H1 (cell line): ENCODE measurements around the gene TMEM245. TPM values are rescaled to one million over a fixed set of nuclear protein-coding genes. Genes with fewer than 3 reads are reported as not detected.
A peak's percentile ranks its signal among the peaks of the same experiment; 100 is the strongest.

Experiments used
- CTCF ChIA-PET: fragments of 300-600 bp; sonication (Branson Sonifier 250); formaldehyde crosslinking; loops from one replicate; lab custom pipeline; 2021; ENCODE audit not compliant: partially characterized antibody; lab: Charles Lee
- POLR2A ChIA-PET: fragments of 300-600 bp; sonication (Branson Sonifier 250); formaldehyde crosslinking; loops from one replicate; lab custom pipeline; 2021; ENCODE audit warnings: inconsistent platforms; ENCODE audit not compliant: partially characterized antibody; lab: Charles Lee
- DNase-seq, 2 experiments: peaks; one replicate each; pipeline versions ENCODE4 v3.0.0 to v3.0.0-alpha.2; 2010 to 2022; ENCODE audit warnings: low spot score in 2 of 2, low read depth in 1 of 2, mixed read lengths in 1 of 2
- FAIRE-seq: peaks from 2 replicates; lab custom pipeline; 2011; peaks lifted over from hg19 to GRCh38; lab: Jason Lieb, UNC
- H2AFZ ChIP-seq: 2 replicates; pipeline ENCODE4 v1.8.1; 2012; ENCODE audit warnings: low read length, inconsistent platforms
- H2AK5ac ChIP-seq: 2 replicates; pipeline ENCODE4 v1.6.1; 2013; ENCODE audit warnings: low read depth, low read length
- H2BK120ac ChIP-seq: replicated peaks from 2 replicates; pipeline ENCODE3; 2013; ENCODE audit warnings: low read depth, low read length, inconsistent platforms
- H2BK12ac ChIP-seq: 2 replicates; pipeline ENCODE4 v1.6.1; 2013; ENCODE audit warnings: low read depth, low read length
- H2BK15ac ChIP-seq: 2 replicates; pipeline ENCODE4 v1.6.1; 2013; ENCODE audit warnings: low read length
- H2BK20ac ChIP-seq: 2 replicates; pipeline ENCODE4 v1.6.1; 2013; ENCODE audit warnings: low read length
- H2BK5ac ChIP-seq: 2 replicates; pipeline ENCODE4 v1.6.1; 2013; ENCODE audit warnings: low read depth, low read length
- H3K14ac ChIP-seq: 2 replicates; pipeline ENCODE4 v1.6.1; 2013; ENCODE audit warnings: inconsistent platforms; ENCODE audit not compliant: insufficient read length
- H3K18ac ChIP-seq: 2 replicates; pipeline ENCODE4 v1.6.1; 2013; ENCODE audit warnings: low read length; ENCODE audit errors: extremely low read depth
- H3K23ac ChIP-seq: 2 replicates; pipeline ENCODE4 v1.6.1; 2013; ENCODE audit warnings: inconsistent platforms; ENCODE audit not compliant: insufficient read length
- H3K23me2 ChIP-seq: 2 replicates; pipeline ENCODE4 v1.6.1; 2013; ENCODE audit warnings: low read depth, low read length
- H3K27ac ChIP-seq: 2 replicates; pipeline ENCODE4 v1.6.1; 2011; ENCODE audit warnings: low read depth, low read length, inconsistent platforms
- H3K27me3 ChIP-seq, 4 experiments: replicated peaks in 1 of 4; 1 replicate in 1 of 4; 2 replicates in 3 of 4; pipeline versions ENCODE4 v1.6.1 to v1.8.1; 2011 to 2013; ENCODE audit warnings: low read length in 3 of 4, mild to moderate bottlenecking in 3 of 4, inconsistent platforms in 2 of 4, mixed read lengths in 2 of 4, moderate library complexity in 1 of 4; ENCODE audit not compliant: control insufficient read depth in 3 of 4, insufficient read depth in 3 of 4; ENCODE audit errors: extremely low read depth in 1 of 4
- H3K36me3 ChIP-seq, 4 experiments: 2 replicates each; pipeline versions ENCODE4 v1.6.1 to v1.8.1; 2011 to 2013; ENCODE audit warnings: mild to moderate bottlenecking in 4 of 4, low read length in 3 of 4, moderate library complexity in 2 of 4, control low read depth in 1 of 4, inconsistent platforms in 1 of 4; ENCODE audit not compliant: insufficient read depth in 4 of 4, control insufficient read depth in 2 of 4
- H3K4ac ChIP-seq: replicated peaks from 2 replicates; pipeline ENCODE3; 2013; ENCODE audit warnings: low read length, low read depth, mixed read lengths, inconsistent platforms; ENCODE audit not compliant: insufficient read length
- H3K4me1 ChIP-seq, 4 experiments: replicated peaks in 1 of 4; 1 replicate in 1 of 4; 2 replicates in 3 of 4; pipeline versions ENCODE4 v1.6.1 to v1.8.1; 2011 to 2013; ENCODE audit warnings: low read length in 3 of 4, inconsistent platforms in 2 of 4, mixed read lengths in 1 of 4; ENCODE audit not compliant: insufficient read depth in 4 of 4, control insufficient read depth in 3 of 4
- H3K4me2 ChIP-seq, 2 experiments: 2 replicates each; pipeline versions ENCODE4 v1.6.1 to v1.8.1; 2011 to 2013; ENCODE audit warnings: low read depth in 2 of 2, low read length in 2 of 2, control low read depth in 1 of 2, inconsistent platforms in 1 of 2, mild to moderate bottlenecking in 1 of 2; ENCODE audit not compliant: insufficient read depth in 1 of 2
- H3K4me3 ChIP-seq, 4 experiments: fragments of 200-600, 300-600 bp in 1 of 4; sonication (generic), shearing (Covaris generic), sonication (Bioruptor Twin) in 1 of 4; 2 replicates each; pipeline versions ENCODE4 v1.5.1 to v1.8.1; 2011 to 2016; ENCODE audit warnings: low read length in 4 of 4, low read depth in 3 of 4, control low read depth in 2 of 4, inconsistent platforms in 2 of 4, mild to moderate bottlenecking in 2 of 4, mixed read lengths in 1 of 4, moderate library complexity in 1 of 4; ENCODE audit not compliant: insufficient read depth in 2 of 4; ENCODE audit errors: extremely low read depth in 1 of 4
- H3K56ac ChIP-seq: replicated peaks from 2 replicates; pipeline ENCODE3; 2013; ENCODE audit warnings: low read depth, mild to moderate bottlenecking, mixed read lengths, low read length, inconsistent platforms; ENCODE audit not compliant: insufficient read length
- H3K79me1 ChIP-seq: 2 replicates; pipeline ENCODE4 v1.6.1; 2013; ENCODE audit warnings: low read depth, low read length, control low read depth
- H3K79me2 ChIP-seq, 2 experiments: 2 replicates each; pipeline versions ENCODE4 v1.6.1 to v1.8.1; 2012 to 2013; ENCODE audit warnings: low read length in 2 of 2, mild to moderate bottlenecking in 2 of 2, inconsistent platforms in 1 of 2; ENCODE audit not compliant: insufficient read depth in 2 of 2, control insufficient read depth in 1 of 2
- H3K9ac ChIP-seq, 4 experiments: replicated peaks in 1 of 4; 1 replicate in 1 of 4; 2 replicates in 3 of 4; pipeline versions ENCODE4 v1.6.1 to v1.8.1; 2011 to 2013; ENCODE audit warnings: low read depth in 3 of 4, low read length in 3 of 4, control low read depth in 2 of 4, mild to moderate bottlenecking in 2 of 4, moderate library complexity in 2 of 4, inconsistent platforms in 1 of 4; ENCODE audit errors: extremely low read depth in 1 of 4
- H3K9me3 ChIP-seq, 2 experiments: 2 replicates each; pipeline versions ENCODE4 v1.6.1 to v1.8.1; 2012 to 2013; ENCODE audit warnings: mild to moderate bottlenecking in 2 of 2, moderate library complexity in 2 of 2, control low read depth in 1 of 2, inconsistent platforms in 1 of 2, low read depth in 1 of 2, low read length in 1 of 2, mixed read lengths in 1 of 2; ENCODE audit not compliant: insufficient read depth in 2 of 2
- H4K20me1 ChIP-seq, 2 experiments: replicated peaks in 1 of 2; 2 replicates each; pipeline versions ENCODE3 to v1.8.1; 2011 to 2013; ENCODE audit warnings: inconsistent platforms in 2 of 2, low read length in 2 of 2, mild to moderate bottlenecking in 1 of 2; ENCODE audit not compliant: insufficient read depth in 2 of 2, control insufficient read depth in 1 of 2
- H4K5ac ChIP-seq: 2 replicates; pipeline ENCODE4 v1.6.1; 2013; ENCODE audit warnings: low read length, low read depth, mixed read lengths, inconsistent platforms; ENCODE audit not compliant: insufficient read length
- H4K8ac ChIP-seq: 2 replicates; pipeline ENCODE4 v1.8.0; 2013; ENCODE audit warnings: mild to moderate bottlenecking, moderate library complexity, low read length, inconsistent platforms; ENCODE audit not compliant: insufficient read depth; ENCODE audit errors: extremely low read depth
- H4K91ac ChIP-seq: replicated peaks from 2 replicates; pipeline ENCODE3; 2013; ENCODE audit warnings: low read length, mixed read lengths, inconsistent platforms; ENCODE audit not compliant: insufficient read length
- CBX5 ChIP-seq: fragments of 300-800, 300-1000 bp; sonication (generic); IDR thresholded peaks from 2 replicates; pipeline ENCODE4 v1.7.1; 2016; ENCODE audit warnings: antibody characterized with exemption, low read length, low read depth
- POLR2A ChIP-seq, 2 experiments: IDR thresholded peaks; 1 replicate in 1 of 2; 2 replicates in 1 of 2; pipeline ENCODE4 v1.6.1; 2011; ENCODE audit warnings: low read depth in 2 of 2, low read length in 2 of 2, mild to moderate bottlenecking in 2 of 2; ENCODE audit errors: control extremely low read depth in 1 of 2
- RAD21 ChIP-seq, 2 experiments: IDR thresholded peaks in 1 of 2; conservative IDR thresholded peaks in 1 of 2; 2 replicates each; pipeline ENCODE4 v1.6.1; 2011; ENCODE audit warnings: low read depth in 2 of 2, low read length in 2 of 2, improper control_type of control experiment in 1 of 2, inconsistent platforms in 1 of 2, mild to moderate bottlenecking in 1 of 2, moderate library complexity in 1 of 2
- SAP30 ChIP-seq: fragments of 300-600 bp; sonication (generic); IDR thresholded peaks from 2 replicates; pipeline ENCODE4 v1.7.1; 2012; ENCODE audit warnings: low read length, moderate library complexity, mild to moderate bottlenecking, inconsistent platforms; ENCODE audit not compliant: insufficient read depth, insufficient replicate concordance
- SIX5 ChIP-seq: IDR thresholded peaks from 2 replicates; pipeline ENCODE4 v1.6.1; 2011; ENCODE audit warnings: mild to moderate bottlenecking, low read depth, low read length
- WGBS, 2 experiments: shearing (Covaris generic) in 1 of 2; methylation state at CpG; one replicate each; pipeline versions ENCODE4 v1.1.6 to v1.1.7; 2013 to 2015; ENCODE audit warnings: low lambda C conversion rate in 2 of 2, mixed read lengths in 2 of 2, inconsistent platforms in 1 of 2, low coverage in 1 of 2, missing lambda C conversion rate in 1 of 2; ENCODE audit not compliant: insufficient replicate concordance in 2 of 2, insufficient coverage in 1 of 2, insufficient read length in 1 of 2; ENCODE audit errors: extremely low coverage in 1 of 2, missing lambda C conversion rate in 1 of 2; 5-methylcytosine and 5-hydroxymethylcytosine counted together
- polyA plus RNA-seq, 7 experiments: library from polyadenylated mRNA; depleted of rRNA in 3 of 7; stranded (reverse) in 5 of 7; unstranded in 2 of 7; fragments of >200 nt in 5 of 7; fragments of 200-250 nt in 2 of 7; gene quantifications; 1 replicate in 5 of 7; 2 replicates in 1 of 7; 4 replicates in 1 of 7; pipeline versions ENCODE4 v1.2.1 to v1.2.3, GENCODE V29; 2011 to 2013; ENCODE audit warnings: missing spikeins in 2 of 7, mixed read lengths in 2 of 7
- total RNA-seq: library from RNA; stranded (reverse); fragmentation: NEBNext Ultra II Directional; extraction: Animal tissue kit (Norgen Biotek cat#: 25700); gene quantifications from 2 replicates; pipeline ENCODE4 v1.2.1, GENCODE V29; 2021

Gene TMEM245
- total and polyA plus RNA-seq, 2 of the 8 experiments (the other 6 are each of a cell fraction or from before 2014, with no cell fraction given) = 44.3 to 45.8 TPM

DNA sequence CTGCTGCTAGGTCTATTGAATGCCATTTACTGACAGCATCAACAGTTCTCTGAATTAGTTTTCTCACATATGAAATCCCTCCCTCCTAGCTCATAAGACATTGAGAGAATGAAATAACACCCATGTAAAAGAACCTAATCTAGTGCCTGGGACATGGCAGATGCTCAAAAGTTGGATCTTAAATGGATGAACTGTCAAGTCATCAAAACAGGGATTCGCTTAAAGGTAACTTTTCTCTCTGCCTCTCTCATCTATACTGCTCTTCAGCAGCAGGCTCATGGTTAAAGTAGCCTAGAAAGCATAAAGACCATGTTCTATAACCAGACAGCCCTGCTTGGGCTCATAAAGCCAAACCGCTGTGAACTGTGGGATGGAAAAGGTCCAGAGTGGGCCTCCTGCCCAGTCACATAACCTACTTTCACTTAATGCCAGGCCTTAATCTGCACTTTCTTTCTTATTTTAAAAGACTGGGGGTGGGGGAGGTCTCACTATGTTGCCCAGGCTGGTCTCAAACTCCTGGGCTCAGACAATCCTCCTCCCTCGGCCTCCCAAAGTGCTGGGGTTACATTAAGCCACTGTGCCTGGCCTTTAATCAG is 3.7 kb downstream of the TMEM245 start:
- H4K5ac ChIP-seq = no peak overlapping the region
- H3K9ac ChIP-seq = peak overlapping the region in 1 of 4 experiments; percentile 40; a peak in 1 of 7 replicates
- no peak overlapping the region for H2BK20ac ChIP-seq
- H3K4me2 ChIP-seq = no peak overlapping the region; a peak in 1 of 4 replicates
- no peaks in the 10 kb centered on the region for H3K27me3 ChIP-seq
- ChIA-PET CTCF (interaction anchor here (1.2 kb wide), 1 partner anchor 19 kb away, joined by 4 read pairs; no protein-coding TSS in a partner anchor), POLR2A (interaction anchor here (1.0 kb wide), 1 partner anchor 8 kb away, joined by 3 read pairs; no protein-coding TSS in a partner anchor)
- no peaks in the 10 kb centered on the region for H3K9me3 ChIP-seq
- no peak overlapping the region for H3K23ac ChIP-seq
- peaks cover 39 to 85% of the 10 kb centered on the region in 2 experiments for H3K79me2 ChIP-seq
- peaks cover 9% of the 10 kb centered on the region for H3K79me1 ChIP-seq
- no peak overlapping the region for H3K18ac ChIP-seq
- H3K27ac ChIP-seq = no peak overlapping the region
- peaks cover 4 to 13% (median 11%) of the 10 kb centered on the region in 4 experiments; a peak in 5 of 7 replicates for H3K4me1 ChIP-seq
- H2BK5ac ChIP-seq = no peak overlapping the region
- peaks cover 14 to 23% of the 10 kb centered on the region in 2 experiments for H4K20me1 ChIP-seq
- no peak overlapping the region for H3K56ac ChIP-seq
- H4K8ac ChIP-seq = no peak overlapping the region
- no peak overlapping the region for H3K14ac ChIP-seq
- no peaks in the 10 kb centered on the region; a peak in 1 of 8 replicates for H3K36me3 ChIP-seq
- H2AFZ ChIP-seq = no peak overlapping the region
- H3K23me2 ChIP-seq = peaks cover 10% of the 10 kb centered on the region
- no peak for TF ChIP-seq CBX5
- no peak for TF ChIP-seq RAD21 (IDR thresholded peaks at IDR 0.05 in 1 of 2, conservative IDR thresholded peaks at IDR 0.05 in 1 of 2; ENCODE audit: low read depth in 2 of 2, low read length in 2 of 2)
- no peak for TF ChIP-seq SAP30
- no peak for TF ChIP-seq SIX5
- TF ChIP-seq POLR2A (IDR thresholded peaks at IDR 0.05; ENCODE audit: control extremely low read depth in 1 of 2, low read depth in 2 of 2, low read length in 2 of 2) = no peak
- TF ChIP-seq, all 59 proteins: peak for 0
- no peak overlapping the region for H2BK12ac ChIP-seq
- FAIRE-seq (no peak), DNase-seq (no peak)
- H3K4ac ChIP-seq = no peak overlapping the region
- no peak overlapping the region for H2BK15ac ChIP-seq
- no peak overlapping the region for H3K4me3 ChIP-seq
- H4K91ac ChIP-seq = no peak overlapping the region
- no peak overlapping the region for H2BK120ac ChIP-seq
- 90% methylated on average over 3 of the region's 3 CpGs; no CpG with 5 or more reads in 1 of the 2 experiments for WGBS, 2 experiments
- no peak overlapping the region for H2AK5ac ChIP-seq
